Posterior cingulate gyrus (tissue), 11 donors: ENCODE results near the gene MCM6.
A peak's percentile ranks its signal among the peaks of the same experiment; 100 is the strongest.
"Not testable (repeated sequence)": the region's sequence is repeated elsewhere in the genome, so short reads cannot be mapped to it uniquely, and the experiment has no call there.

ENCODE experiments used
- DNase-seq, 10 donors: peaks; one replicate each; pipeline versions ENCODE4 v3.0.0 to v3.0.0-alpha.2; 2020 to 2021; ENCODE audit warnings: mixed read lengths in 3 of 10
- intact Hi-C: fragments of 100-400 bp; cut with DNase I; formaldehyde crosslinking; loops from one replicate; pipeline ENCODE4 v1.15.1; 2023

The MCM6 gene

DNA sequence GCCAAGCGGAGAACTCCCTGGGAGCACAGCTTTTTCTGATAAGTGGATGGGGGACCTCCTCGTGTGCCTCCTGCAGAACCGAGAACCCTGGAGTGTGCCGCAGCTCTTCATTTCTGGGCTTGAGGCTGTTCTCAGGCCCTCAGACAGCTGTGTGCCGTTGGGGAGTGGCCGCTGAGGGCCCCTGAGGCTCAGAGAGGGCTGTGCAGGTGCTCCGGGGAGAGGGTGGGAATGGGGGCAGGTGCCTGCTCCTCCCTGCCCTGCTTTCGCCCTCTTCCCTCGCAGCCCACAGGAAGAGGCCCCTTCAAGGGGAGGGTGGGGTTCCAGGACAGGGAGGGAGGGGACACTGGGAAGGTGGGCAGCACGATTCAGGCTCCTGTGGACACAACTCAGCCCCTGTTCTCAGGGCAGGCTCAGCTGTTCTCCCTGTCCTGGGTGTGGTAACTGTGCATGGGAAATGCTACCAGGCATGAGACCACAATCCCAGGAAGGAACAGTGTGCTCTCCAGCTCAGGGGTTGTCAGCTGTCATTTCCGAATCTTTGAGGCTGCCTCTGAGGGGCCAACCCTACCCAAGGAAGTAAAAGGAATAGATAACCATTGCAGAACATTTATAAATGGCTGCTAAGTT is 50.6 kb downstream of the MCM6 start:
- DNase-seq: no peak
- intact Hi-C loops: no loop called here

DNA sequence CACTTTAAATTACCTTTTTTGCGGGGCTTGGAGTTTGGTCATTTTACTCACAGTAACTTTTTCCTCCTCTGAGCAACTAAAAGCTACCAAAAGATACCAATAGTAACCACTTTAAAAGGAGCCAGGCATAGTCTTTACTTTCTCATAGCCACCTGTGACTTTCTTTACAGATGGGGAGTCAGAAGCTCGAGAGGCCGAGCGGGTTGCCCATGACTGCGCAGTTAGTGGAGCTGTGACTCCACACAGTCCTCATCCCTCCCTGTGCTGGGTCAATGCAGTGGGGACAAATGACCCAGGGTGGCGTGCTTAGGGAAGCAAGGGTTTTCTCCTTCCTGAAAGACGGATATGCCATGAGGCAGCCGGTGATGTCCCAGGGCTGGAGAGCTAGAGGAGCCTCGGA is 51.1 kb downstream of the MCM6 start:
- intact Hi-C loops: no loop called here
- no peak for DNase-seq

GRCh38 chr2:135822855-135823254 is 53.4 kb downstream of the MCM6 start:
- intact Hi-C loops: no loop called here

GRCh38 chr2:135821190-135821589 is 55.1 kb downstream of the MCM6 start:
- intact Hi-C loops: no loop called here
- DNase-seq: no peak

More at GRCh38 chr2:135822855-135823254, 53.4 kb downstream of the MCM6 start:
- DNase-seq: no peak

- DNase-seq: no peak
- intact Hi-C loops: no loop called here
Measured at GRCh38 chr2:135820003-135820618, 56.1 kb downstream of the MCM6 start.

- intact Hi-C loops: no loop called here
- DNase-seq: no peak
Measured at GRCh38 chr2:135818937-135819610, 57.2 kb downstream of the MCM6 start.

DNA sequence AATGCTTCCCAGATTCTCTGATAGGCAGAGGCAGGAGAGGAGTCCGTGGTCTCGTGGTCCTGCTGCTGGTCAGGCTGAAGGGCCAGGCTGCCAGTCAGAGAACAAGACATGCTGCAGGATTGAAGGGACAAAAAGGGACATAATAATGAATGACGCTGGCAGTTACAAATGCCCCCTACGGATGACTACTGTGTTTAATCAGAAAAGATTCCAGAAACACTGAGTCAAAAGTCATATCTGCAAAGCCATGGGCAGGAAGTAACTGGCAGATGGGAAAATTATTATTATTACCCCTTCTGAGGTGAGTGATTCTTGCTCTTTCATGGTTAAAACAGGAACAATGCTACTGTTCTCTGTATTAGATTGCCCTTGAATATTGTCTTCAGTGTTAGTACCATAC is 58.3 kb downstream of the MCM6 start:
- intact Hi-C loops: no loop called here
- no peak for DNase-seq

GRCh38 chr2:135817466-135817865 is 58.8 kb downstream of the MCM6 start:
- intact Hi-C loops: no loop called here
- peak in 1 of 10 donors; percentile 78 for DNase-seq

DNA sequence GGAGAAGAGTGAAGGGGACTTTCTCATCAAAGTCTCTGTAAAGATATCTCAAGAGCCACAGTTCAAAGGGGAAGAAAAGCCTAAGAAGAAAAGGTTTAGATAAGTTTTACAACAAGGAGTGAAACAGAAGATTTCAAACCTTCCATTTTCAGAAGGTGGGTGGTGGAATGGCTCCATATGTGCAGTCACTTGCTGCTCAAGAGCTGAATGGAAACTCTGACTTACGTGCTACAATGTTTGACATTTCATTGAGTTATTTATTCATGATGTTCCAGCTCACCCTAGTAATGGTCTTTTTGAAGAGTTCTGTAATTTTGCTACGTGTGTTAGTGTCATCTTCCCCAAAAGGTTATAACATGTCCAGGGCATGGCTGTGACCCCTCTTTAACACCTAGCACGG is 61.0 kb downstream of the MCM6 start:
- DNase-seq: no peak
- intact Hi-C loops: no loop called here

- DNase-seq: no peak
- intact Hi-C loops: no loop called here
Measured at GRCh38 chr2:135812907-135813511, 63.2 kb downstream of the MCM6 start.

DNA sequence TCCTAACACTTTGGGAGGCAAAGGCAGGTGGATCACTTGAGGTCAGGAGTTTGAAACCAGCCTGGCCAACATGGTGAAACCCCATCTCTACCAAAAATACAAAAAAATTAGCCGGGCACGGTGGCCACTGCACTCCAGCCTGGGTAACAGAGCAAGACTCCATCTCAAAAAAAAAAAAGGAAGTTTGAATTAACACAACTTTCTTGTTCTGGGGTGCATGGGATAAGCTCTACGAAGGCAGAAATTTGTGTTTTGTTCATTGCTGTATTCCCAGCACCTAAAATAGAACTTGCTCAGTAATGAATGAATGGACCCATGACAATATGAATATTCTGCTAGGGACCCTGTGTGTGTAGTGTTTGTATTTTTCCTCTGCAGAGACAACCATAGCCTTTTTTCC is 68.4 kb downstream of the MCM6 start:
- intact Hi-C loops, DNase-seq: not testable (repeated sequence)

GRCh38 chr2:135803278-135803677 is 73.0 kb downstream of the MCM6 start:
- intact Hi-C loops: no loop called here

DNA sequence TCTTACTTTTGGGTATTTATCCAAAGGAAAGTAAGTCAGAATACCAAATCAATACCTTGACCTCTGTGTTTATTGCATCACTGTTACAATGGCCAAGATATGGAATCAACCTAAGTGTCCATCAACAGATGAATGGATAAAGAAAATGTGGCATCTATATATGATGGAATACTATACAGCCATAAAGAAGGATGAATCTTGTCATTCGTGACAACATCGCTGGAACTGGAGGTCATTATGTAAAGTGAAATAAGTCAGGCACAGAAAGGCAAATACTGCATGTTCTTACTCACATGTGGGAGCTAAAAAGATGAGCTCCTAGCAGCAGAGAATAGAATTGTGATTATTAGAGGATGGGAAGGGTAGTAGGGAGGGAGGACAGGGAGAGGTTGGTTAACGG is 73.9 kb downstream of the MCM6 start:
- intact Hi-C loops: no loop called here
- DNase-seq: no peak

More at GRCh38 chr2:135803278-135803677, 73.0 kb downstream of the MCM6 start:
- DNase-seq: no peak

DNA sequence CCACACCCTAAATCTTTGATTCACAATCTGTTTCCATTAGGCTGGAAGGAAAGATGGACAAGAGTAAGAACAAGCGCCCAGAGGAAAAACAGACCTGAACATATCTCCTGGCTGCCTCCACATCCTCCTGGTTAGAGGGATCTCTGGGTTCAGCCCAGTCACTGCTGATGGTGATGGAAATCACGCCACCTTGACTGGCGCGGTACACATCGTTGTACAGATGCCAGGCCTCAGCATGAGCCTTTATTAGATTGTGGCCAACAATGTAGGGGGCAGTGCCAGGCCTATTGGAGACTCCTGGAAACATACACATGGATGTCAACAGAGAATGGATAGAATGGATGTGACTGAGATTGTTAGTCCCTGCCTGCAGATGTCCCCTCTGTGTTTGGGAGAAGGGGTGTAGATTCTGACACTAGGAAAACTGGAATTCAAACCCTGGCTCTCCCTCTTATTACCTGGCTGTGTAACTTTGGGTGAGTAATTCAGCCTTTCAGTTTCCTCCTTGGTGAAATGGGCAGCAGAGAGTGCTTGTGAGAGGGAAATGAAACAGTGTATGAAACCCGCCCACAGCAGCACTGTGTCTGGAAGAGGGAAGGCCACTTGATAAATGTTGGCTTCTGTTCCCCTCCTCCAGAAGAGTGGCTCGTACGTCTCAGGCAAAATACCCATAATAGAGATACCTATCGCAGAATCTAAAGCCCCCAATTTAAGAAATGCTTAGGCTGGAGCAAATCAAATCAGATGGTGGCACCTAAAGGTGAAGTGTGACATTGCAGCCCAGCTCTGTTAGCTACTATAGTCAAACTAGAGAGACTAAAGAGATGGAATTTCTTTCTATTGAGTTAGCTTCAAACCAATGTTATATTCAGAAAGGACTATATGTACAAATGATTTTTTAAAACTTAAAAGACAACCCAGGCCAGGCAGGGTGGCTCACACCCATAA is 75.5 kb downstream of the MCM6 start:
- DNase-seq: no peak
- intact Hi-C loops: no loop called here

GRCh38 chr2:135799738-135800137 is 76.5 kb downstream of the MCM6 start:
- no peak for DNase-seq
- intact Hi-C loops: no loop called here

DNA sequence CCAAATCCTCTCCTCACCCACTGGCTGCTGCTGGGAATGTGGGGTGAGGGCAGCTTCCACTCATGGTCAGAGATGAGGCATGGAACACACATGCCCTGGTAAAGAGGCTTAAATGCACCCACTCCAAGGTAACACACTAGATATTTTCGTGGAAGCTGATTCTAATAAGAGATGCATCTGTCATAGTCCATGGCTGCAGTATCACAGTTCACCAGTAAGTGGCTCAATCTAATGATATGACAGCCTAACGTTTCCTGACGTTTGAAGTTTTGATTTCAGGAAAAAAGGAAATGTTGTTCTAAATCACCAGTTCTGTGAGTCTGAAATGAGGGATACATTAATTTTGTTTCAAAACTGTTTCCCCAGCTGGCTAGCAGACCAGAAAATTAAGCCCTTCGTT is 77.5 kb downstream of the MCM6 start:
- DNase-seq: no peak
- intact Hi-C loops: no loop called here

DNA sequence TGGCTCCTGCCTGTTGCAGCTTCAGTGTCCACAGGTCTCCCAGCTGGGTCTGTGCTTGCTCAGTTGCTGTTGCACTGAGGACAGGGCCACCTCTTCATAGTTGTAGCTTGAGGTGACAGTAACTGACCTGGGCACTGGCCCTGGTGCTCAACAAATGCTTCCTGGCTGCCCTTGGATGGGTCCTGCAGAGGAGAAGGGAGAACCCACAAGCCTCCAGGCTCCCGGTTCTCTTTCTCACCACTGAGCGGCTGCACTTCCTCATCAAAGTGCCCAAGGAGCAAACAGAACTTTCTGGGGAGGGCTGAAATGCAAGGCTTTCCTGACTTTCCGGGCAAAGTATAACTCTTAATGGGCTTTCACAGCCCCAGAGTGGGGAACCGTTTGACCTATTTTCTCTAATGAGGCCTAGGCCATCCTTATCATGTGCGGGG is 78.0 kb downstream of the MCM6 start:
- intact Hi-C loops: no loop called here
- DNase-seq: no peak

DNA sequence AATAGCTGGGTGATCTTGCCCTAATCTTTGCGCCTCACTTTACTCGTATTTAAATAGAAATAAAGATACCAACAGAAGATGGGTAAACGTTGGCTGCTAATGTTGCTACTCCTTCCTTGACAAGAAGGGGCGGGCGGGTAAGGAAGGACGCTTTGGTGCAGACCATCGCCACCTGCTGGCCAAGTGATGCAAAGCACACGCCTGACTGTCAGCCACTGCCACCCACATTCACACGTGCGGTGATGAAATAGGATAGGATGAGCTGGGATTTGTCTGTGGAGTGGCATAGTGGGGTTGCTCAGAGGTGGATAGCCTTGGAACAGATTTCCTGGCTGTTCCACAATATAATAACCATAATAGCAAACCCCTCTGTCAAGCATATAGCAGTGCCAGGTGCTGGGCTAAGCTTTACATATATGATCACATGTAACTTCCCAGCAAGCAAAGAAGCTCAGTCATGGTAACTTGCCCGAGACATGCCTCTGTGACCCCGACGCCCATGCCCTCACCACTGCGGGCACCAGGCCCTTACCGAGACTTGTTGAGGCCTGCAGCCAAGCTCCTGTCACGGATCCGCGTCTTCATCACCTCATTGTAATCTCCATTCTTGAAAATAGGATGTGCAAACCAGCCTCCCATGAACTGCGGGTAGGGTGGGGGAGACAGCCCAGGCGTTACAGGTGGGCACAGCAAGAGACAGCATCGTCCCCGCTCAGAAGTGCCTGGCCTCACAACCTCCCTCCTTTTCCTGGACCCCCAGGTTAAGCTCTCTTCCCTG is 78.6 kb downstream of the MCM6 start:
- peak in 9 of 10 donors; percentile 44 to 93 (median 63) for DNase-seq
- intact Hi-C loops: no loop called here

- intact Hi-C loops: no loop called here
- DNase-seq: no peak
Measured at GRCh38 chr2:135796606-135797005, 79.6 kb downstream of the MCM6 start.

GRCh38 chr2:135795641-135796040 is 80.6 kb downstream of the MCM6 start:
- intact Hi-C loops, DNase-seq: not testable (repeated sequence)
